ENCODE data around the gene LRRC41.

Gene LRRC41

DNA sequence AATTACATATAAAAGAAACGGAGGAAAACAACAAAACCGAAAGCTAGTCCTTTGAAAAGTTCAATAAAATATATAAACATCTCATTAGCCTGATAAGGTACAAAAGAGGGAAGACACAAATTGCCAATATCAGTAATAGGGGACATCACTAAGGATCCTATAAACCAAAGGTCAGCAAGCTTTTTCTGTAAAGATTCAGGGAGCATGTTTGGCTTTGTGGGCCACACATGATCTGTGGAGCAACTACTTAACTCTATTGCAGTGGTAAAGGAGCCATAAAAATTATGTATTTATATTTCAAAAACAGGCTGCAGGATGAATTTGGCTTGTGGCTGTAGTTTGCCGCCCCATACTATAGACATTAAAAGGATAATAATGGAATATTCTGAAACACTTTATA lies 31.7 kb upstream of the LRRC41 start:
- ChIA-PET POLR2A (no interaction called here), CTCF (interaction anchor here (0.5 to 1.2 kb wide), 4 partner anchors 12 to 703 kb away, joined by 3 to 6 read pairs (median 4); no protein-coding TSS in a partner anchor)
- no peak for TF ChIP-seq ZNF777 (tag by site-specific recombination; IDR thresholded peaks at IDR 0.05; ENCODE audit: borderline replicate concordance)
- no peak for TF ChIP-seq ZNF394 (tag by site-specific recombination; IDR thresholded peaks at IDR 0.05; ENCODE audit: borderline replicate concordance)
- TF ChIP-seq, protein P1, sequence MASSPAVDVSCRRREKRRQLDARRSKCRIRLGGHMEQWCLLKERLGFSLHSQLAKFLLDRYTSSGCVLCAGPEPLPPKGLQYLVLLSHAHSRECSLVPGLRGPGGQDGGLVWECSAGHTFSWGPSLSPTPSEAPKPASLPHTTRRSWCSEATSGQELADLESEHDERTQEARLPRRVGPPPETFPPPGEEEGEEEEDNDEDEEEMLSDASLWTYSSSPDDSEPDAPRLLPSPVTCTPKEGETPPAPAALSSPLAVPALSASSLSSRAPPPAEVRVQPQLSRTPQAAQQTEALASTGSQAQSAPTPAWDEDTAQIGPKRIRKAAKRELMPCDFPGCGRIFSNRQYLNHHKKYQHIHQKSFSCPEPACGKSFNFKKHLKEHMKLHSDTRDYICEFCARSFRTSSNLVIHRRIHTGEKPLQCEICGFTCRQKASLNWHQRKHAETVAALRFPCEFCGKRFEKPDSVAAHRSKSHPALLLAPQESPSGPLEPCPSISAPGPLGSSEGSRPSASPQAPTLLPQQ (tag by site-specific recombination; IDR thresholded peaks at IDR 0.05): no peak
- TF ChIP-seq, protein P2, sequence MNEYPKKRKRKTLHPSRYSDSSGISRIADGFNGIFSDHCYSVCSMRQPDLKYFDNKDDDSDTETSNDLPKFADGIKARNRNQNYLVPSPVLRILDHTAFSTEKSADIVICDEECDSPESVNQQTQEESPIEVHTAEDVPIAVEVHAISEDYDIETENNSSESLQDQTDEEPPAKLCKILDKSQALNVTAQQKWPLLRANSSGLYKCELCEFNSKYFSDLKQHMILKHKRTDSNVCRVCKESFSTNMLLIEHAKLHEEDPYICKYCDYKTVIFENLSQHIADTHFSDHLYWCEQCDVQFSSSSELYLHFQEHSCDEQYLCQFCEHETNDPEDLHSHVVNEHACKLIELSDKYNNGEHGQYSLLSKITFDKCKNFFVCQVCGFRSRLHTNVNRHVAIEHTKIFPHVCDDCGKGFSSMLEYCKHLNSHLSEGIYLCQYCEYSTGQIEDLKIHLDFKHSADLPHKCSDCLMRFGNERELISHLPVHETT (tag by site-specific recombination; IDR thresholded peaks at IDR 0.05): no peak
- no peak for TF ChIP-seq ZFP41 (tag by site-specific recombination; IDR thresholded peaks at IDR 0.05; ENCODE audit: borderline replicate concordance)
- TF ChIP-seq ZNF133 (tag by site-specific recombination; IDR thresholded peaks at IDR 0.05): no peak
- no peak for TF ChIP-seq ZNF157 (tag by site-specific recombination; IDR thresholded peaks at IDR 0.05)
- TF ChIP-seq, protein P3, sequence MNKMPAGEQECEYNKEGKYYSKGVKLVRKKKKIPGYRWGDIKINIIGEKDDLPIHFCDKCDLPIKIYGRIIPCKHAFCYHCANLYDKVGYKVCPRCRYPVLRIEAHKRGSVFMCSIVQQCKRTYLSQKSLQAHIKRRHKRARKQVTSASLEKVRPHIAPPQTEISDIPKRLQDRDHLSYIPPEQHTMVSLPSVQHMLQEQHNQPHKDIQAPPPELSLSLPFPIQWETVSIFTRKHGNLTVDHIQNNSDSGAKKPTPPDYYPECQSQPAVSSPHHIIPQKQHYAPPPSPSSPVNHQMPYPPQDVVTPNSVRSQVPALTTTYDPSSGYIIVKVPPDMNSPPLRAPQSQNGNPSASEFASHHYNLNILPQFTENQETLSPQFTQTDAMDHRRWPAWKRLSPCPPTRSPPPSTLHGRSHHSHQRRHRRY (tag by site-specific recombination; IDR thresholded peaks at IDR 0.05): no peak
- no peak for TF ChIP-seq ZSCAN23 (tag by site-specific recombination; IDR thresholded peaks at IDR 0.05)
- no peak for TF ChIP-seq ZNF626 (tag by site-specific recombination; IDR thresholded peaks at IDR 0.05)
- TF ChIP-seq, protein P4, sequence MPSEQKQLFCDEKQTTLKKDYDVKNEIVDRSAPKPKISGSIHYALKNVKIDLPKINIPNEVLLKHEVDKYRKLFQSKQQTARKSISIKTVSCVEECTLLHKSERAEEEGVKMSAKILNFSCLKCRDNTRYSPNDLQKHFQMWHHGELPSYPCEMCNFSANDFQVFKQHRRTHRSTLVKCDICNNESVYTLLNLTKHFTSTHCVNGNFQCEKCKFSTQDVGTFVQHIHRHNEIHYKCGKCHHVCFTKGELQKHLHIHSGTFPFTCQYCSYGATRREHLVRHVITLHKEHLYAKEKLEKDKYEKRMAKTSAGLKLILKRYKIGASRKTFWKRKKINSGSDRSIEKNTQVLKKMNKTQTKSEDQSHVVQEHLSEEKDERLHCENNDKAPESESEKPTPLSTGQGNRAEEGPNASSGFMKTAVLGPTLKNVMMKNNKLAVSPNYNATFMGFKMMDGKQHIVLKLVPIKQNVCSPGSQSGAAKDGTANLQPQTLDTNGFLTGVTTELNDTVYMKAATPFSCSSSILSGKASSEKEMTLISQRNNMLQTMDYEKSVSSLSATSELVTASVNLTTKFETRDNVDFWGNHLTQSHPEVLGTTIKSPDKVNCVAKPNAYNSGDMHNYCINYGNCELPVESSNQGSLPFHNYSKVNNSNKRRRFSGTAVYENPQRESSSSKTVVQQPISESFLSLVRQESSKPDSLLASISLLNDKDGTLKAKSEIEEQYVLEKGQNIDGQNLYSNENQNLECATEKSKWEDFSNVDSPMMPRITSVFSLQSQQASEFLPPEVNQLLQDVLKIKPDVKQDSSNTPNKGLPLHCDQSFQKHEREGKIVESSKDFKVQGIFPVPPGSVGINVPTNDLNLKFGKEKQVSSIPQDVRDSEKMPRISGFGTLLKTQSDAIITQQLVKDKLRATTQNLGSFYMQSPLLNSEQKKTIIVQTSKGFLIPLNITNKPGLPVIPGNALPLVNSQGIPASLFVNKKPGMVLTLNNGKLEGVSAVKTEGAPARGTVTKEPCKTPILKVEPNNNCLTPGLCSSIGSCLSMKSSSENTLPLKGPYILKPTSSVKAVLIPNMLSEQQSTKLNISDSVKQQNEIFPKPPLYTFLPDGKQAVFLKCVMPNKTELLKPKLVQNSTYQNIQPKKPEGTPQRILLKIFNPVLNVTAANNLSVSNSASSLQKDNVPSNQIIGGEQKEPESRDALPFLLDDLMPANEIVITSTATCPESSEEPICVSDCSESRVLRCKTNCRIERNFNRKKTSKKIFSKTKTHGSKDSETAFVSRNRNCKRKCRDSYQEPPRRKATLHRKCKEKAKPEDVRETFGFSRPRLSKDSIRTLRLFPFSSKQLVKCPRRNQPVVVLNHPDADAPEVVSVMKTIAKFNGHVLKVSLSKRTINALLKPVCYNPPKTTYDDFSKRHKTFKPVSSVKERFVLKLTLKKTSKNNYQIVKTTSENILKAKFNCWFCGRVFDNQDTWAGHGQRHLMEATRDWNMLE (tag by site-specific recombination; conservative IDR thresholded peaks at IDR 0.05; ENCODE audit: low read depth): no peak
- TF ChIP-seq ZNF621 (tag by site-specific recombination; IDR thresholded peaks at IDR 0.05): no peak
- no peak for TF ChIP-seq ZNF169 (tag by site-specific recombination; IDR thresholded peaks at IDR 0.05)
- no peak for TF ChIP-seq ZNF701 (tag by site-specific recombination; IDR thresholded peaks at IDR 0.05)
- H3K4me3 ChIP-seq (ENCODE audit: low read depth, low read length): no peak overlapping the region
- H3K4me1 ChIP-seq (ENCODE audit: control insufficient read depth, insufficient read depth, low read length): no peaks in the 10 kb centered on the region; the same call in none of the 2 replicates
- H3K9me3 ChIP-seq (ENCODE audit: control insufficient read depth, insufficient read depth, low read depth, low read length): no peaks in the 10 kb centered on the region
- no peaks in the 10 kb centered on the region for H3K36me3 ChIP-seq (ENCODE audit: control insufficient read depth in 2 of 2, insufficient read depth in 1 of 2, low read length in 2 of 2)
- H3K27ac ChIP-seq (ENCODE audit: extremely low read depth, low read depth, low read length): no peak overlapping the region

DNA sequence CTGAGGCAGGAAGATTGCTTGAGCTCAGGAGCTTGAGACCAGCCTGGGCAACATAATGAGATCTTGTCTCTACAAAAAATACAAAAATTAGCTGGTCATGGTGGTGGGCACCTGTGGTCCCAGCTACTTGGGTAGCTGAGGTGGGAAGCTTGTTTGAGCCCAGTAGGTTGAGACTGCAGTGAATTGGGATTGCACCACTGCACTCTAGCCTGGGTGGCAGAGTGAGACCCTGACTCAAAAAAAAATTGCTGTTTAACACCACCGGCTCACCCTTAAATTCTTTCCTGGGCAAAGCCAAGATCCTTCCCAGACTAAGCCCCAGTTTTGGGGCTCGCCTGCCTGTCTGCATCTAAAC lies 30.6 kb upstream of the LRRC41 start:
- TF ChIP-seq ZNF366 (tag by site-specific recombination; conservative IDR thresholded peaks at IDR 0.05) (no peak), ZNF184 (tag by site-specific recombination; IDR thresholded peaks at IDR 0.05) (no peak), ZNF548 (tag by site-specific recombination; IDR thresholded peaks at IDR 0.05) (no peak)
- TF ChIP-seq, protein P5, sequence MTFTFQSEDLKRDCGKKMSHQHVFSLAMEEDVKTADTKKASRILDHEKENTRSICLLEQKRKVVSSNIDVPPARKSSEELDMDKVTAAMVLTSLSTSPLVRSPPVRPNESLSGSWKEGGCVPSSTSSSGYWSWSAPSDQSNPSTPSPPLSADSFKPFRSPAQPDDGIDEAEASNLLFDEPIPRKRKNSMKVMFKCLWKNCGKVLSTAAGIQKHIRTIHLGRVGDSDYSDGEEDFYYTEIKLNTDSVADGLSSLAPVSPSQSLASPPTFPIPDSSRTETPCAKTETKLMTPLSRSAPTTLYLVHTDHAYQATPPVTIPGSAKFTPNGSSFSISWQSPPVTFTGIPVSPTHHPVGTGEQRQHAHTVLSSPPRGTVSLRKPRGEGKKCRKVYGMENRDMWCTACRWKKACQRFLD (tag by site-specific recombination; IDR thresholded peaks at IDR 0.05): no peak
- Histone ChIP-seq H3K4me3 (ENCODE audit: low read depth, low read length) (no peak overlapping the region), H3K27ac (ENCODE audit: extremely low read depth, low read depth, low read length) (no peak overlapping the region), H3K9me3 (ENCODE audit: control insufficient read depth, insufficient read depth, low read depth, low read length) (no peaks in the 10 kb centered on the region), H3K36me3 (ENCODE audit: control insufficient read depth in 2 of 2, insufficient read depth in 1 of 2, low read length in 2 of 2) (no peaks in the 10 kb centered on the region), H3K4me1 (ENCODE audit: control insufficient read depth, insufficient read depth, low read length) (no peaks in the 10 kb centered on the region)
- POLR2A ChIA-PET: interaction anchor here (0.9 to 1.2 kb wide), 2 partner anchors 13 to 25 kb away, joined by 3 to 4 read pairs; no protein-coding TSS in a partner anchor
- CTCF ChIA-PET: interaction anchor here (0.8 to 2.1 kb wide), 12 partner anchors 8 to 704 kb away, joined by 3 to 37 read pairs (median 4); no protein-coding TSS in a partner anchor

Data from HEK293 (cell line).